Body of pancreas (tissue), 4 donors: Measurements from ENCODE around the gene PPIP5K1. TPM values are rescaled to one million over a fixed set of nuclear protein-coding genes. Genes with fewer than 3 reads are reported as not detected.
"Not testable (repeated sequence)": the region's sequence is repeated elsewhere in the genome, so short reads cannot be mapped to it uniquely, and the experiment has no call there.

Experiments
- ATAC-seq: fragments of 150-250 bp; one replicate; pipeline ENCODE4 v1.9.1; 2016
- DNase-seq, 4 donors: peaks; one replicate each; pipeline ENCODE4 v3.0.0-alpha.2; 2019
- H3K27ac ChIP-seq, 4 donors: fragments of 200-600 bp; sonication (generic); 1 replicate in 3 of 4; 2 replicates in 1 of 4; pipeline versions ENCODE4 v1.5.1 to v1.6.1; 2016 to 2019; ENCODE audit warnings: mild to moderate bottlenecking in 1 of 4, mixed read lengths in 1 of 4, moderate library complexity in 1 of 4
- H3K27me3 ChIP-seq, 2 donors: fragments of 200-600 bp; sonication (generic); one replicate each; pipeline ENCODE4 v1.6.0; 2016; ENCODE audit warnings: mild to moderate bottlenecking in 1 of 2
- H3K36me3 ChIP-seq, 2 donors: fragments of 200-600 bp; sonication (generic); replicated peaks in 1 of 2; 2 replicates each; pipeline ENCODE4 v1.5.1; 2016; ENCODE audit warnings: low read depth in 2 of 2; ENCODE audit not compliant: insufficient read depth in 1 of 2
- H3K4me1 ChIP-seq: fragments of 200-600 bp; sonication (generic); one replicate; pipeline ENCODE4 v1.6.0; 2016
- H3K4me3 ChIP-seq, 2 donors: fragments of 200-600 bp; sonication (generic); 1 replicate in 1 of 2; 2 replicates in 1 of 2; pipeline ENCODE4 v1.5.1; 2016 to 2019
- H3K9me3 ChIP-seq, 3 donors: fragments of 200-600 bp; sonication (generic); 1 replicate in 2 of 3; 2 replicates in 1 of 3; pipeline ENCODE4 v1.5.1; 2016
- CTCF ChIP-seq, 7 experiments: fragments of 450-650 bp in 4 of 7; fragments of 200-600 bp in 3 of 7; sonication (generic) in 3 of 7; IDR thresholded peaks; one replicate each; pipeline ENCODE4 v1.5.1; 2016 to 2019; ENCODE audit warnings: antibody characterized with exemption in 7 of 7
- POLR2A ChIP-seq, 3 donors: fragments of 450-650 bp; IDR thresholded peaks; one replicate each; pipeline ENCODE4 v1.6.1; 2016; ENCODE audit warnings: antibody characterized with exemption in 3 of 3, mild to moderate bottlenecking in 2 of 3
- WGBS, 2 donors: methylation state at CpG; one replicate each; pipeline ENCODE4 v1.1.5; 2017; 5-methylcytosine and 5-hydroxymethylcytosine counted together
- intact Hi-C: fragments of 100-400 bp; cut with DNase I; formaldehyde crosslinking; loops from one replicate; pipeline ENCODE4 v1.15.1; 2023
- total RNA-seq, 2 donors: library from RNA; depleted of rRNA; stranded (reverse); fragments of >200 nt; gene quantifications; one replicate each; pipeline ENCODE4 v1.1.0, GENCODE V29; 2016

PPIP5K1 gene
- total RNA-seq, 2 donors from 2014 or later = 22.1 to 27.0 TPM

GRCh38 chr15:43538091-43538490 is 51.9 kb downstream of the PPIP5K1 start:
- H3K9me3 ChIP-seq = no peaks in the 10 kb centered on the region
- WGBS, 2 donors = 90 to 95% methylated on average over 2 of the region's 2 CpGs
- H3K4me1 ChIP-seq = no peaks in the 10 kb centered on the region

GRCh38 chr15:43534897-43535296 is 55.1 kb downstream of the PPIP5K1 start:
- DNase-seq = no peak
- TF ChIP-seq CTCF (IDR thresholded peaks at IDR 0.05) (no peak), POLR2A (IDR thresholded peaks at IDR 0.05) (no peak)
- no peaks in the 10 kb centered on the region for H3K9me3 ChIP-seq
- intact Hi-C loops = no loop called here
- WGBS, 2 donors = 73% methylated on average over 3 of the region's 3 CpGs; no CpG with 5 or more reads in 1 of the 2 donors
- H3K4me3 ChIP-seq = no peak overlapping the region
- no peaks in the 10 kb centered on the region for H3K27me3 ChIP-seq
- H3K27ac ChIP-seq = no peak overlapping the region
- no peaks in the 10 kb centered on the region for H3K36me3 ChIP-seq
- H3K4me1 ChIP-seq = no peaks in the 10 kb centered on the region
- ATAC-seq = no peak

More at GRCh38 chr15:43538091-43538490, 51.9 kb downstream of the PPIP5K1 start:
- Histone ChIP-seq H3K27me3 (no peaks in the 10 kb centered on the region), H3K27ac (no peak overlapping the region), H3K4me3 (no peak overlapping the region), H3K36me3 (no peaks in the 10 kb centered on the region)
- TF ChIP-seq CTCF (IDR thresholded peaks at IDR 0.05) (no peak), POLR2A (IDR thresholded peaks at IDR 0.05) (no peak)
- intact Hi-C loops = no loop called here
- no peak for ATAC-seq
- no peak for DNase-seq

GRCh38 chr15:43532826-43533225 is 57.2 kb downstream of the PPIP5K1 start:
- H3K9me3 ChIP-seq, ATAC-seq, H3K4me1 ChIP-seq, intact Hi-C loops, DNase-seq, H3K36me3 ChIP-seq, H3K4me3 ChIP-seq, H3K27me3 ChIP-seq, H3K27ac ChIP-seq: not testable (repeated sequence)
- 86 to 87% methylated on average over 5 of the region's 5 CpGs for WGBS, 2 donors

- intact Hi-C loops = no loop called here
- no peak for ATAC-seq
- Histone ChIP-seq H3K27ac (no peak overlapping the region), H3K36me3 (no peaks in the 10 kb centered on the region), H3K27me3 (no peaks in the 10 kb centered on the region), H3K4me3 (no peak overlapping the region), H3K9me3 (no peaks in the 10 kb centered on the region), H3K4me1 (no peaks in the 10 kb centered on the region)
- no peak for TF ChIP-seq CTCF (IDR thresholded peaks at IDR 0.05)
- TF ChIP-seq POLR2A (IDR thresholded peaks at IDR 0.05) = no peak
- DNase-seq = no peak
- 41 to 46% methylated on average over 7 of the region's 7 CpGs for WGBS, 2 donors
Observed at GRCh38 chr15:43531018-43531670, 58.9 kb downstream of the PPIP5K1 start.

- intact Hi-C loops = no loop called here
- Histone ChIP-seq H3K4me1 (no peaks in the 10 kb centered on the region), H3K9me3 (no peaks in the 10 kb centered on the region), H3K27me3 (no peaks in the 10 kb centered on the region), H3K4me3 (no peak overlapping the region), H3K36me3 (no peaks in the 10 kb centered on the region), H3K27ac (no peak overlapping the region)
- WGBS, 2 donors = 74 to 78% methylated on average over 11 to 12 of the region's 12 CpGs
- ATAC-seq (no peak), DNase-seq (no peak)
- TF ChIP-seq CTCF (IDR thresholded peaks at IDR 0.05) (no peak), POLR2A (IDR thresholded peaks at IDR 0.05) (no peak)
Observed at GRCh38 chr15:43529587-43530345, 60.2 kb downstream of the PPIP5K1 start.
